ENCODE measurements around the gene STUM.
A peak's percentile ranks its signal among the peaks of the same experiment; 100 is the strongest.
"Not testable (repeated sequence)": the region's sequence is repeated elsewhere in the genome, so short reads cannot be mapped to it uniquely, and the experiment has no call there.

Gene STUM, protein sequence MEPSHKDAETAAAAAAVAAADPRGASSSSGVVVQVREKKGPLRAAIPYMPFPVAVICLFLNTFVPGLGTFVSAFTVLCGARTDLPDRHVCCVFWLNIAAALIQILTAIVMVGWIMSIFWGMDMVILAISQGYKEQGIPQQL

DNA sequence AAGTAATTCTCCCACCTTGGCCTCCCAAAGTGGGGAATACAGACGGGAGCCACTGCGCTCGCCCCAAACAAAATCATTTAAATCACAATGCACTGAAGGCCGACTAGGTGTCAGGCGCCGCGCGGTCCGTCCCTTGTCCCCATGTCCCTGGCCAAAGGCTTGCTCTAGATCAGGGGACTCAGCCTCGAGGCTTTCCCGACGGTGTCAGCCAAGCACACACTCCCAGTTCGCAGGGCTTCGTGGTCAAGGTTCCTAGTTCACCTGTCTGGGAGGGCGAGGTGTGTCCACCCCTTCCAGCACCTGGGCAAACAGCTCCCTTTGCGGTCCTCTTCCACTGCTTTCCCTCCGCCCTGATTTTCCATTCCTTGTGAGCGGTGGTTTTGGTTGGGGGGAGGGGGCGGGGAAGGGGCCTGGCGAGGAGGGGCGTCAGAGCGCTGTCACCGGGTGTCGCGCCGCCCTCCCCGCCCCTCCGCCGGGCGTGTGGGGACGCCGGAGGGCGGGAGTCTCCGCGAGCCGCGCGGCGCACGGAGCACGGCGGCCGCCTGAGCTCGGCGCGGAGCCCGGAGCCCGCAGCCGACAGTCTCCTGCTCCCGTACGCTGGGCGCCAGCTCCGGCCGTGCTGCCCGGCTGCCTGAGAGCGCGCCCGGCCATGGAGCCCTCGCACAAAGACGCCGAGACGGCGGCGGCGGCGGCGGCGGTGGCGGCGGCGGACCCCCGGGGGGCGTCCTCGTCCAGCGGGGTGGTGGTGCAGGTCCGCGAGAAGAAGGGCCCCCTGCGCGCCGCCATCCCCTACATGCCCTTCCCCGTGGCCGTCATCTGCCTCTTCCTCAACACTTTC is at the start of gene STUM:
TSS of gene STUM (plus strand) at position 509 of the 838 bp plus-strand sequence. CDS start at position 650, 141 bp downstream.
- no peak for DNase-seq (ENCODE audit: low spot score)
- Mint-ChIP-seq H3K27ac (no peak within 1 kb of the TSS), H3K4me3 (peak within 1 kb of the TSS; percentile 32), H3K36me3 (ENCODE audit: low read depth) (no peaks in the 10 kb centered on the region), H3K27me3 (ENCODE audit: low read depth) (peaks cover 75% of the 10 kb centered on the region), H3K9me3 (no peaks in the 10 kb centered on the region), H3K4me1 (ENCODE audit: low read depth) (peaks cover 9% of the 10 kb centered on the region)

DNA sequence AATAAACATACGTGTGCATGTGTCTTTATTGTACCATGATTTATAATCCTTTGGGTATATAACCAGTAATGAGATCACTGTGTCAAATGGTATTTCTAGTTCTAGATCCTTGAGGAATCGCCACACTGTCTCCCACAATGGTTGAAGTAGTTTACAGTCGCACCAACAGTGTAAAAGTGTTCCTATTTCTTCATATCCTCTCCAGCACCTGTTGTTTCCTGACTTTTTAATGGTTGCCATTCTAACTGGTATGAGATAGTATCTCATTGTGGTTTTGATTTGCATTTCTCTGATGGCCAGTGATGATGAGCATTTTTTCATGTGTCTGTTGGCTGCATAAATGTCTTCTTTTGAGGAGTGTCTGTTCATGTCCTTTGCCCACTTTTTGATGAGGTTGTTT is 48.9 kb upstream of the STUM start:
- H3K4me1 Mint-ChIP-seq (ENCODE audit: low read depth); DNase-seq (ENCODE audit: low spot score); H3K36me3 Mint-ChIP-seq (ENCODE audit: low read depth); H3K27ac Mint-ChIP-seq; H3K4me3 Mint-ChIP-seq; H3K9me3 Mint-ChIP-seq: not testable (repeated sequence)
- peaks cover 37% of the 10 kb centered on the region for H3K27me3 Mint-ChIP-seq (ENCODE audit: low read depth)

DNA sequence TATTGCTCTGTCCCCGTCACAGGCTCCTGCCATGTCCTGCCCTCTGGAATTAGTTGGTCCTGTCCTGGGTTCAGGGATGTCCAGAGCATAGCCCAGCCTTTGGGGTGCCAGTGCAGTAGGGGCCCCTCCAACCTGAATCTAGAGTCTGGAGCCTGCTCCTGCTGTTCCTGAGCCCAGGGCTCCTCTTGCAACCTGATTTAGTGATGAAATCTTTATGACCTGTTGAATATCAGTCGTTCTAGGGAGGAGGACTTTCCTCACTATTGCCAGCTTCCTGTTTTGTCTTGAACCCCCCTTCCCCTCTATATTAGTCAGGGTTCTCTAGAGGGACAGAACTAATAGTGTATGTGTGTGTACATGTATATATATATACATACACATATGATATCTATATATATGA is 42.5 kb upstream of the STUM start:
- Mint-ChIP-seq H3K9me3 (no peaks in the 10 kb centered on the region), H3K4me3 (no peak overlapping the region), H3K27ac (no peak overlapping the region), H3K36me3 (ENCODE audit: low read depth) (no peaks in the 10 kb centered on the region), H3K27me3 (ENCODE audit: low read depth) (peaks cover 61% of the 10 kb centered on the region), H3K4me1 (ENCODE audit: low read depth) (no peaks in the 10 kb centered on the region)
- DNase-seq (ENCODE audit: low spot score) = no peak

DNA sequence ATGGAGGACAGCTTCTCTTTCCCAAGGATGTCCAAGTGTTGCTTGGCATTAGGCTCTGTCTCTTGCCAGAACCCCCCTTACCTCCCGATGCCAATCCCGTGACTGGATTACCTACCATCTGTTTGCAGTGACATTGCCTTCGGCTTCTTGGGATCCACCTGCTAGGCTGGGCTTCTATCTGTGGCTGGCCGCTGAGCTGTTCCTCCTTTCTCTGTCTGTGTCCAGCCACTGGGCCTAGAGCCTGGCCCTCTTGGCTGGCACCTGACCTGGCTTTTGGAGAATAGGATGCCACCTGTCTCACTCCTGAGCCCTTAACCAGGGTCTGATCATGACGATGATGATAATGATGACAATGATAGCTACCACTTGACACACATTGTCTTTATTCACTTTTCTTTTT is 41.6 kb upstream of the STUM start:
- H3K4me3 Mint-ChIP-seq = no peak overlapping the region
- DNase-seq (ENCODE audit: low spot score) = no peak
- H3K9me3 Mint-ChIP-seq = no peaks in the 10 kb centered on the region
- H3K36me3 Mint-ChIP-seq (ENCODE audit: low read depth) = no peaks in the 10 kb centered on the region
- H3K27me3 Mint-ChIP-seq (ENCODE audit: low read depth) = peaks cover 55% of the 10 kb centered on the region
- no peak overlapping the region for H3K27ac Mint-ChIP-seq
- no peaks in the 10 kb centered on the region for H3K4me1 Mint-ChIP-seq (ENCODE audit: low read depth)

DNA sequence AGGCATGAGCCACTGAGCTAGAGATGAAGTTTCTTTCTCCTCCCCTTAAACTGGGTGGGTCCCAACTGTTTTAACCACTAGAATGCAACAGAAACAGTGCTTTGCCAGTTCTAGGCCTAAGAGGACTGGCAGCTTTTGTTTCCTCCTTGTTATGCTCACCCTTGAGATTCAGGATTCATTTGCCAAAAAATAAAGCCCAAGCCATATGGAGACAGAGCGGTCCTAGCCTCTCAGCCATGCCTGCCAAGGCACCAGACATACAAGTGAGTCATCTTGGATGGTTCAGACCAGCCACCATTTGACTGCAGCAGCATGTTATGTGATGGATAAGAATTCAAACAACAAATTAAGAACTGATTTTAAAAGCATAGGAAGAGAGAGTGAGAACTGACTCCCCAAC is 38.1 kb upstream of the STUM start:
- Mint-ChIP-seq H3K4me1 (ENCODE audit: low read depth) (no peaks in the 10 kb centered on the region), H3K27ac (no peak overlapping the region)
- DNase-seq (ENCODE audit: low spot score) = no peak

DNA sequence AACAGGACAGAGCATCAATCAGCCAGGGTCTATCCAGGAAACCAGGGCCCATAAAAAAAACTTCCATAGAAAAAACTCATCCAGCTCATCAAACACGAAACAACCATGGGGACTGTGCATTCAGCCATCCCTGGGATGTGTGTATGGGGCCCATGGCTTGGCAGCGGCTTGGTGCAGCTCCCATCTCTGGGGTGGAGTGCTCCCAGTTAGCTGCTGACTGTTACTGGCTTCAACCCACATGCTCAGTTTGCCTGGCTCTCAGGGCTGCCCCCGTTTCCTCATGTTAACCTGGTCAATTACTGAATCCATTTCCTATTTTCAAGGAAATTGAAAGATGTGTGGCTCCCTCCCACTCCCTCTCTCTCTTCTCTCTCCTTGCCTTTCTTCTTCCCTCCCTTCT is 37.3 kb upstream of the STUM start:
- no peak overlapping the region for H3K27ac Mint-ChIP-seq
- no peaks in the 10 kb centered on the region for H3K36me3 Mint-ChIP-seq (ENCODE audit: low read depth)
- H3K27me3 Mint-ChIP-seq (ENCODE audit: low read depth) = peaks cover 23% of the 10 kb centered on the region
- H3K4me3 Mint-ChIP-seq = no peak overlapping the region
- no peaks in the 10 kb centered on the region for H3K9me3 Mint-ChIP-seq
- no peaks in the 10 kb centered on the region for H3K4me1 Mint-ChIP-seq (ENCODE audit: low read depth)
- DNase-seq (ENCODE audit: low spot score) = no peak

More for the DNA sequence above, 38.1 kb upstream of the STUM start:
- Mint-ChIP-seq H3K4me3 (no peak overlapping the region), H3K9me3 (no peaks in the 10 kb centered on the region), H3K36me3 (ENCODE audit: low read depth) (no peaks in the 10 kb centered on the region), H3K27me3 (ENCODE audit: low read depth) (peaks cover 27% of the 10 kb centered on the region)

DNA sequence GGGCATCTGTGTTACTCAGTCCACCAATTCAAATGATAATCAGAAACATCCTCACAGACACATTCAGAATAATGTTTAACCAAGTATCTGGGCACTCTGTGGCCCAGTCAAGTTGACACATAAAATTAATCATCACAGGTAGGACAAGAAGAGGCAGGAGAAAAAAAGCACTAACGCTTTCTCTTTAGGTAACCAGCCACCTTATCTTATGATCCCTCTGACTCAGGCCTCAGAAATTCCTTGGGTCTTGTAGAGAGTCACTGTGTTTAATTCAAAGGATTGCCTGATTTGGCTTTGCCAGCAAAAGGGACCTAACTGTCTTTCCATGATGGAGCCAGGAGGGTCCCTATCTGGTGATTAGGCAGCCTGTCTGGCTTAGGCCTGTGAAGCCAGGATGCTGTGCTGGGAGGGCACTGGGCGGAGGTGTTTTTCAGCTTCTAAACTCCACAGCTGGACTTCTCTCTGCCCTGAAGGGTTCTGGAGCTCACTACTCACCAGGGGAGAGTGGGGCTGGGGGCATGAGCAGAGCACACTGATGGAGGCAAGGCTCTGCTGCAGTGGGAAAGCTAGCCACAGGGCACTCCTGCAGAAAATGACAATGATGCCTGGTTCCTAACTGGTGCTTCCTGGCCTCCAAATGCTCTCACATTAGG is 36.4 kb upstream of the STUM start:
- H3K4me3 Mint-ChIP-seq = no peak overlapping the region
- H3K27me3 Mint-ChIP-seq (ENCODE audit: low read depth) = peaks cover 26% of the 10 kb centered on the region
- H3K4me1 Mint-ChIP-seq (ENCODE audit: low read depth) = no peaks in the 10 kb centered on the region
- H3K9me3 Mint-ChIP-seq = no peaks in the 10 kb centered on the region
- no peak for DNase-seq (ENCODE audit: low spot score)
- no peaks in the 10 kb centered on the region for H3K36me3 Mint-ChIP-seq (ENCODE audit: low read depth)
- no peak overlapping the region for H3K27ac Mint-ChIP-seq

DNA sequence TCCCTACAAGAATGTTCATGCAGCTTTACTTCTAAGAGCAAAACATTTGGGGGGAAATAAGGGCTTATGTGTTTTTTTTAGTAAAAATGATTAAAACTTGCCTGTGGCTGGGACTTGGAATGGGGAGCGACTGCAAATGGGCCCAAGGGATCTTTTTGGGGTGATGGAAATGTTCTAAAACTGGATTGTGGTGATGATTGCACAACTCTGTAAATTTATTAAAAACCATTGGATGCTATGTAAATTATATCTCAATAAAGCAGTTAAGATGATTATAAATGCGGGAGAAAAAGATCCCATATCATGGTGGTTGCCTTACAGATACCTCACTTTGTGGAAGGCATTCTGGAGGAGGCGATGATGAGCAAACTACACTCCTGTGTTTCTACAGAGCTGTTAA is 30.2 kb upstream of the STUM start:
- Mint-ChIP-seq H3K4me1 (ENCODE audit: low read depth) (no peaks in the 10 kb centered on the region), H3K4me3 (no peak overlapping the region), H3K27ac (no peak overlapping the region), H3K36me3 (ENCODE audit: low read depth) (no peaks in the 10 kb centered on the region), H3K9me3 (no peaks in the 10 kb centered on the region), H3K27me3 (ENCODE audit: low read depth) (peaks cover 5% of the 10 kb centered on the region)
- no peak for DNase-seq (ENCODE audit: low spot score)

DNA sequence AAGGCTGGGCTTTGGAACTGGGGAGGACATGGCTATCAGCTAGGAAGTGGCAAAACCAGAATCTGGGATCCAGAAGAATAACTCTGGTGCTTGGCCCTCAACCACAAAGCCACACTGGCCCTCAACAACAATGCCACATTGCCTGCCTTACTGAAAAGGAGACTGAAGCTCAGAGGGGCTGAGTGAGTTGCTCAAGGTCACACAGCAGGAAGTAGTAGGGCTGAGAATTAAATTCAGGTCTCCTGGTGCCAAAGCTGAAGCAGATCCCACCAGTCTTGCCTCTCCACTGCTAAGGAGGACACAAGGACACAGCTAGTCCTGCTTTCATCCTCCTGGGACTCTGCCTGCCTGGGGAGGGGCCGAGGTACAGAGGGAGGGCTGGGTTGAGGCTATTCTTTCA is 29.4 kb upstream of the STUM start:
- DNase-seq (ENCODE audit: low spot score) = no peak
- Mint-ChIP-seq H3K27me3 (ENCODE audit: low read depth) (peaks cover 3% of the 10 kb centered on the region), H3K27ac (no peak overlapping the region)

DNA sequence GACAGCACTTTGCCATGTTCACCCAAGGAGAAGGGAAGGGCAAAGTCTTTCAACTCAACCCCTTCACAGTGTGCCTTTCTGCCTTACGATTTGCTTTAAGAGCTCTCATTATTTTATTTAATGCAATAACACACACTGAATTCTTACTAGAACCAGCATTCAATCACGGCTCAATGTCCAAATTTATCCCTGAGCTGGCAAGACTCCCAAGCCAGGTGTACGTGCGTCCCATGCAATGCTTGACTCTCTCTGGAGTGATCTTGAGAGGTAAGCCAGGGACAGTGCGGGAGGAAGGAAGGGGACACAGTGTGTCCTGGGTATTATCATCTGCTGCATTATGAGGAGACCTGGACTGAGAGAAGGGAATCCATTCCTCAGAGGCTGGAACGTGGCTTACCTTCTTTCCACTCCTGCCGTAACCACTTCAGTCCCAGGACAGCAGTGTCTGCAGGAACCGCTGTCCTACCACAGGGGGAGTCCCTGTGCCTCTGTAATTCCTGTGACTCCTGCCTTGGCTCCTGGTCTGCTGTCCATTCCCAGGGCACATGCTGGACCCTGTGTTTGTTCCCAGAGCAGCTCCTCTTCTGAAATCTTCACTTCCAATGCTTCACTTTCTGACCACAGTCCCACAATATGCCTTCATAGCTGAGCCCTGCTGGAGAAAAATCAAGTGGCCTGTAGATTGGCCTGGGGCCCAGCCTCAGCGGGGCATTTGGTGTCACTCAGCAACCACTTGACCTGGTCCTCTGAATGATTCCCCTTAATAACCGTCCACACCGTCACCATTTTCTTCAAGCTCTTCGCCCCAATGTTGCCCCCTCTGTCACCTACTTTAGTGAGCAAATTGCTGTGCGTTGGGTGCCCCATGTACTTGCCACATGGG is 28.6 kb upstream of the STUM start:
- H3K4me1 Mint-ChIP-seq (ENCODE audit: low read depth) = no peaks in the 10 kb centered on the region
- H3K4me3 Mint-ChIP-seq = no peak overlapping the region
- no peaks in the 10 kb centered on the region for H3K36me3 Mint-ChIP-seq (ENCODE audit: low read depth)
- no peak overlapping the region for H3K27ac Mint-ChIP-seq
- H3K27me3 Mint-ChIP-seq (ENCODE audit: low read depth) = peaks cover 3% of the 10 kb centered on the region
- no peak for DNase-seq (ENCODE audit: low spot score)
- H3K9me3 Mint-ChIP-seq = no peaks in the 10 kb centered on the region

More for the DNA sequence above, 29.4 kb upstream of the STUM start:
- H3K9me3 Mint-ChIP-seq = no peaks in the 10 kb centered on the region
- no peak overlapping the region for H3K4me3 Mint-ChIP-seq
- no peaks in the 10 kb centered on the region for H3K36me3 Mint-ChIP-seq (ENCODE audit: low read depth)
- no peaks in the 10 kb centered on the region for H3K4me1 Mint-ChIP-seq (ENCODE audit: low read depth)

DNA sequence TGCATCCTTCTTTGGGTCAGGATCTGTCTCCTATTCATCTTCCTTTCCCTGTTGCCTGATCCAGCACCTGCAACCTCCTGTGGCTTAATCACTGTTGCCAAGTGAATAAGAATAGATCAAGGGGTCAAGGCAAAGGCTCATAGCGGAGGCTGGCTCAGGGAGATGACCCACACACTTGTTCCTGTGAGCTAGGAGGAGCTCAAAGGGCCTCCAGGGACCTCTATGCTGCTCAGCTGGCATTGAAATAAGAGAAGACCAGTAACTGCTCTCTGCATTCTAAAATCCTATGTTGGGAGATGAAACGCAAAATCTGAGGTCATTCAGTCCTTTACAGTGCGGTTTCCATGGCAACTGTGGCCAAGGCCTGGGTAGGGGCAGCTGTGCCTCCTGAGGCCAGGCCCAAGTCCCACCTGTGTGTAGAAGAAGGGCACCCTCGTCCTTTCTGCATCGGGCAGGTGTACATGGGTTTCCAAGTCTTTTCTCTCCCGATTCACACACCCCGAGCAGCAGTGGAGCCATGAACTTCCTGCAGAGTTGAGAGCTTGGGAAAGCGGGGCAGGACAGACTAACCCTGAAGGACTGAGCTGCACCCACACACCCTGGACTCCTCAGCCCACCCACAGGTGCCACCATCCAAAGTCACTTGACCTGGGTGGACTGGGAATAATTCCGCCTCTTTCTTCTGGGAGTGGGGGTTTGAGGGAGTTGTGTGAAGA is 27.8 kb upstream of the STUM start:
- Mint-ChIP-seq H3K9me3 (no peaks in the 10 kb centered on the region), H3K36me3 (ENCODE audit: low read depth) (no peaks in the 10 kb centered on the region), H3K4me3 (no peak overlapping the region), H3K4me1 (ENCODE audit: low read depth) (no peaks in the 10 kb centered on the region), H3K27me3 (ENCODE audit: low read depth) (peaks cover 3% of the 10 kb centered on the region), H3K27ac (no peak overlapping the region)
- DNase-seq (ENCODE audit: low spot score) = no peak

DNA sequence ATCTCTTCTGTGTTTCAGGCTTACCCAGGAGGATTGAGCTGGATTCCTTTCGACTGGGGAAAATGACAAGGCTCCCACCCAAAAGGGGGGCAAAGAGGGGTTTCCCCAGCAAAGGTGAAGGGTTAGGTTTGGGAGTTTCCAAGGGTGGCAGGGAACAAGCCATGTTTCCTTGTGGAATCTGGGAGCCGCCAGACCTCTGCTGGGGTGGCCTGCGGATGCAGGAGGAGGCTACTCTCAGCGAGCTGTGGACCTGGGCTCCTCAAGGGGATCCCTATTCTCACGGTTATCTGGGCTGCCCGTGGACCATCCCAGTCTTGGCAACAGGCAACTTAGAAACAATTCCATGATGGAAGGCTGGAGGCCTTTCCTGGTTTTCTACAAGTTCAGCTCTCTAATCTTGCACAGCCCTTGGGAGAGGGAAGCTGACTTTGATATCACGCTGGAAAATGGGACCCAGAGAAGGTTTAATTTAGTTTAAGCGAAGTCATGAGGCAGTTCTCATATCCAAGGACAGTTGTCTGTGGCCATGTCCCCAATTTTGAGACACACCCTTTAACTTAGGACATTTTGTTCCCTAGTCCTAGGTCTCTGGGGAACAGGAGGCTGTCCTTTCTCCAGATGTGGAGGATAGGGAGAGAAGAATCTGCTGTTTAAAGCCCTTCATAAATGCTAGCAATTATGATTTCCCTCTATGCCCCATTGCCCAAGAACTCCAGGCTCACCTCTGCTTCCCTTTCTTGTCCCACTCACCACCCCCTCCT is 24.7 kb upstream of the STUM start:
- H3K4me1 Mint-ChIP-seq (ENCODE audit: low read depth) = no peaks in the 10 kb centered on the region
- DNase-seq (ENCODE audit: low spot score) = no peak
- H3K36me3 Mint-ChIP-seq (ENCODE audit: low read depth) = no peaks in the 10 kb centered on the region
- H3K9me3 Mint-ChIP-seq = no peaks in the 10 kb centered on the region
- H3K27ac Mint-ChIP-seq = no peak overlapping the region
- H3K27me3 Mint-ChIP-seq (ENCODE audit: low read depth) = peaks cover 2% of the 10 kb centered on the region
- H3K4me3 Mint-ChIP-seq = no peak overlapping the region

DNA sequence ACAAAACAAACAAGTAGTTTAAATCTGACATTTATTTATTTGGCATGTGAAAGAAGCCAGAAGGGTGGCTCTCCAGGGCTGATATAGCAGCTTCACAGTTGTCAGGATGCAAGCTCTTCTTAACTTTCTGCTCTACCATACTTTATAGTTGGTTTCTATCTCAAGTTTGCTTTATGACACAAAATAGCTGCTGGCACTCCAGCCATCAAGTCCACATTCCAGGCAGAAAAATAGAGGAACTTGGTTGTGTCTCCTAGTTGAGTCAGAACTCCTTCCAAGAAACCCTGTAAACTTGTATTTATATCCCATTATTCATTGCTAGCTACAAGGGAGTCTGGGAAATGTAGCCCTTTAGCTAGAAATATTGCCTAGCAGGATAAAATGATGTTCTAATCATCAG is 24.0 kb upstream of the STUM start:
- DNase-seq (ENCODE audit: low spot score) = no peak
- no peak overlapping the region for H3K27ac Mint-ChIP-seq
- H3K27me3 Mint-ChIP-seq (ENCODE audit: low read depth) = peaks cover 2% of the 10 kb centered on the region
- H3K4me1 Mint-ChIP-seq (ENCODE audit: low read depth) = no peaks in the 10 kb centered on the region
- H3K9me3 Mint-ChIP-seq = no peaks in the 10 kb centered on the region
- no peak overlapping the region for H3K4me3 Mint-ChIP-seq
- H3K36me3 Mint-ChIP-seq (ENCODE audit: low read depth) = no peaks in the 10 kb centered on the region

Data from T-helper 2 cell treated with Interferon-gamma antibody and Interleukin-4, amounts not matched to agents 5 μg/mL and 100 μg/mL, for 36 hours (primary cell).